Stimulated activated CD4-positive, alpha-beta T cell treated with anti-CD3 and anti-CD28 coated beads, Interleukin-12 subunit alpha, Interleukin-12 subunit beta, amount 100 ng/mL, for 24 hours (primary cell): Measurements from ENCODE around the gene B4GALNT4.
"Not testable (repeated sequence)": the region's sequence is repeated elsewhere in the genome, so short reads cannot be mapped to it uniquely, and the experiment has no call there.

Experiments
- DNase-seq, 2 experiments: peaks; one replicate each; pipeline ENCODE4 v3.0.0-alpha.2; 2020; ENCODE audit warnings: low read depth in 2 of 2

B4GALNT4 gene

DNA sequence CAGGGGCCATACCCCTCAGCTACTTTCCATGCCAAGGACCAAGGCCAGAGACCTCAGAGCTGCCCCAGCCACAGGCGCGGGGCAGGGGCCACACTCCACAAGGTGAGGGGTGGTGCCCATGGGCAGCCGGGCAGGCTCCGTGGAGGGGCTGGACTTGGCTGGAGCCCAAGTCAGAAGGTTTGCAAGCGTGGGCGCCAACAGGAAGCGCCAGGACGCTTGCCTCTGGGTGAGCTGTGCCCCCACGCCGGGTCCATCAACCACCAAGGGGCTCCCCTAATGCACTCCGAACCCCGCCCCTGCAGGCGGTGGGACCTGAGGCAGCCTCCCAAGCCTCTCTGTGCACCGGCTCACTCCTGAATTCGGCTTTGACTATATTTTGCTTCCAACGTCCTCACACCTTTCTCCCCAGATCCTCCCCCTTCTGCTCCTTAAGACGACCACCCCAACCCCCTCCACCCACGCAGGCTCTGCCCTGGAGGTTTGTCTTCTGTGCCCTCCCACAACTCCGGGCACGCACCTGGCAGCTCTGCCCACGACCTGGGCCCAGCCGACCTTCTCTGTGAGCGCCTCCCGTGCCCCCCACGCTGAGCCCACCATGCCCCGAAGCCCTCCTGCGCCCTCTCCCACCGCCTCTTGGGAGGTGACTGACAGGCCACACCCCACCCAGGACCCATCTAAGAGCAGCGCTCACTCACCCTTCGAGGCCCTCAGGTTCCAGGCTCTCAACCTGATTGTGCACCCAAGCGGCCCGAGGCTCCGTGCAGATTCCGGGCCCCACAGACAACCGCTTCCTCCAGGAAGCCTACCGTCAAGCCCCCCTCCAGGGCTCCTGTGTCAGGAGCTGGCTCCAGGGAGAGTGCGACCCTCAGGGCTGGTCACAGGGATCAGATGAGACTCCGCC is 22.1 kb downstream of the B4GALNT4 start:
- no peak for DNase-seq

DNA sequence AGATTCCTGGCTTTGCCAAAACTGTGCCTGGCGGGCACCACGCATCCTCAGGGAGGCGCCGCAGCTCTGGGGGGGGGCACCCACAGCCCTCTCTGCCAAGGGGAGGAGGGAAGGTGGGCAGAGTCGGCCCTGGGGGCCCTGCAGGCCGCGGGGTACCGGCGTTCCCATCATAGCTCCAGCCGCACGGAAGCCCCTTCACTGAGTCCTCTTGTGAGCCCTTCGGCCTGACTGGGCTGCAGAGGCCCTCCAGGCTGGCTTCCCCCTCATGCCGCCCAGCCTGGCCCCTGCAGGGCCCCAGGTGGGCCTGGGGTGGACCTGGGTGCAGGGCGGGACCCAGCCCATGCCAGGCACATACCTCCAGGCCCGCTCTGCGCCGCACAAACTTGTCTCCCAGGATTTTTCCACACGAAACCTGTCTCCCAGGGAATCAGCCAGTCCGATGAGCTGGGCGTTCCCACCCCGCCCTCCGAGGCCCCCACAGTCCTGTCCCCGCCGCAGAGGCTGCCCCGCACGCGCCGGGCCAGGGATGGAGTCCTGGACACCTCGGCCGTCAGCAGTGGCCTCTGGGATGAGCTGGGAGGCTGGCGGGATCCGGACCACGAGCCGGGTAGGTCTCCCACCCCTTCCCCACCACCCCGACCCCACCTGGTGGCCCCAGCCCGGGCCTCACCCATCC is 22.9 kb downstream of the B4GALNT4 start:
- DNase-seq = no peak

GRCh38 chr11:393219-394033 is 24.1 kb downstream of the B4GALNT4 start:
- DNase-seq = no peak

- DNase-seq = no peak
Observed at GRCh38 chr11:394034-394857, 24.9 kb downstream of the B4GALNT4 start, which contains the start of gene PKP3. Gene PKP3 (plus strand): TSS chr11:394209. CDS start chr11:394293, 84 bp downstream.

DNA sequence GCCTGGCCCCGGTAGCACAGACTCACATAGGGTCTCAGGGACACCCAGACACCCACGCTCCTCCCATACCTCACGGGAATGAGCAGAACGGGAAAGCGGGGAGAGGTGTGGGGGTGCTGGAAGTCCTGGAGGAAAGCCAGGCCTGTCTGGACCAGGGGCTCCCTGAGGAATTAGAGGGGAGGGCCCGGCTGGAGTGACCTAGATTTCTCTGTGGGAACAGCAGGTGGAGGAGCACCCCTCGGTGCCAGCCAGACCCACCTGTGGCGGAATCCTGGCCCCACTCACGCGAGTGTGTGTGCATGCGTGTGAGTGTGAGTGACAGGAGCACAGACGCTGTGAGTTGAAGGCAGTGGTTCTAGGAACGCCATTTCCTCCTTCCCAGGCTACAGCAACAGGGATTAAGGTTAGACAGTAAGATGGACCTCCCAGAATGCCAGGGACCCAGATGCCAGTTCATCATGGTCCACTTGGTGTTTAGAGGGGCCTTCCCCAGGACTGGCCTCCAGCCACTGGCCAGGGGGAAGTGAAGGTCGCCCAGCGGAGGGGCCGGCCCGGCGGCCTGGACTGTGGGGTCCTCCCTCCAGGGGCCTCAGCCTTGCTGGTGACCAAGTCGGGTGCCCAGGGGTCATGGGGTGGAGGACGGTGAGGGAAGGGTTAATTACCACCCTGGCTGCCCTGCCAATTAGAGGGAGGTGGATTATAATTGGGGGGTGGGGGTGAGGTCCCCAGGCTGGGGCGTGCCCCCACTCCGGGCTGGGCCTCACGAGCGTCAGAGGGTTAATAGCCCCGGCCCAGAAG is 25.8 kb downstream of the B4GALNT4 start:
- no peak for DNase-seq

GRCh38 chr11:395866-396265 is 26.6 kb downstream of the B4GALNT4 start:
- no peak for DNase-seq

DNA sequence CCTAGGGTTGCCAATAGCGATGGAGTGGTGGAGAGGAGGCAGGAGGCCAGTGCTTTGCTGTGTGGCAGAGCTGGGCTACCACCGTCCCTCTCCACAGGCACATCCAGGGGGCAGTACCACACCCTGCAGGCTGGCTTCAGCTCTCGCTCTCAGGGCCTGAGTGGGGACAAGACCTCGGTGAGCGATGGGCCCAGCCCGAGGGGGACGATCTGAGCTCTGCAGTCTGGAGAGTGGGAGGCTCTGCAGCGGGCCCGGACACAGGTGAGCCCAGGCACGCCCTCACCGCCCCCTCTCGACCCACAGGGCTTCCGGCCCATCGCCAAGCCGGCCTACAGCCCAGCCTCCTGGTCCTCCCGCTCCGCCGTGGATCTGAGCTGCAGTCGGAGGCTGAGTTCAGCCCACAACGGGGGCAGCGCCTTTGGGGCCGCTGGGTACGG is 27.2 kb downstream of the B4GALNT4 start:
- no peak for DNase-seq

- DNase-seq = no peak
Observed at GRCh38 chr11:396948-397548, 27.7 kb downstream of the B4GALNT4 start.

- no peak for DNase-seq
Observed at GRCh38 chr11:398826-399225, 29.5 kb downstream of the B4GALNT4 start.

DNA sequence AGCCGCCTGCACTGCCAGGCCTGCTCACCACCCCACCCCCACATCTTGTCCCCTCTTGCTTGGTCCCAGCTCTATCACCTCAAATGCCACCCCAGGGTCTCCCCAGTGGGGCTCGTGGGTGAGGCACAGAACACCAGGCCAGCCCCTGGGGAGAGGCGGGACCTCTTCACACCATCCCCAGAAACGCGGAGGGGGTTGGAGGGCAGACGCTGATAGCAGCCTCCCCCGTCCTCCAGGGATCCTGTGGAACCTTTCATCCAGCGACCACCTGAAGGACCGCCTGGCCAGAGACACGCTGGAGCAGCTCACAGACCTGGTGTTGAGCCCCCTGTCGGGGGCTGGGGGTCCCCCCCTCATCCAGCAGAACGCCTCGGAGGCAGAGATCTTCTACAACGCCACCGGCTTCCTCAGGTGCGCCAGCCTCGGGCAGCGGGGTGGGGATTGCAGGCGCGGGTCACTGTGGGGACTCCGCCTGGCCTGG is 30.5 kb downstream of the B4GALNT4 start:
- DNase-seq = no peak

DNA sequence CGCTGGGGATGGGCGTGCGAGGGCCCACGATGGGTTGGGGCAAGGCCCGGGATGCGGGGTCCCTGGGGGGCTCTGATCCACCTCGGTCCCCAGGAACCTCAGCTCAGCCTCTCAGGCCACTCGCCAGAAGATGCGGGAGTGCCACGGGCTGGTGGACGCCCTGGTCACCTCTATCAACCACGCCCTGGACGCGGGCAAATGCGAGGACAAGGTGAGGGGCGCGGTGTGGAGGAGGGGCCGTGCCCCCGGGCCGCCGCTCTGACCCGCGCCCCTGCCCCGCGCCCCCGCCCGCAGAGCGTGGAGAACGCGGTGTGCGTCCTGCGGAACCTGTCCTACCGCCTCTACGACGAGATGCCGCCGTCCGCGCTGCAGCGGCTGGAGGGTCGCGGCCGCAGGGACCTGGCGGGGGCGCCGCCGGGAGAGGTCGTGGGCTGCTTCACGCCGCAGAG is 31.0 kb downstream of the B4GALNT4 start:
- DNase-seq = no peak

- not testable (repeated sequence) for DNase-seq
Observed at GRCh38 chr11:401196-401595, 31.9 kb downstream of the B4GALNT4 start.

- DNase-seq = no peak
Observed at GRCh38 chr11:403021-403760, 33.9 kb downstream of the B4GALNT4 start.

- DNase-seq = no peak
Observed at GRCh38 chr11:403761-404431, 34.6 kb downstream of the B4GALNT4 start.

DNA sequence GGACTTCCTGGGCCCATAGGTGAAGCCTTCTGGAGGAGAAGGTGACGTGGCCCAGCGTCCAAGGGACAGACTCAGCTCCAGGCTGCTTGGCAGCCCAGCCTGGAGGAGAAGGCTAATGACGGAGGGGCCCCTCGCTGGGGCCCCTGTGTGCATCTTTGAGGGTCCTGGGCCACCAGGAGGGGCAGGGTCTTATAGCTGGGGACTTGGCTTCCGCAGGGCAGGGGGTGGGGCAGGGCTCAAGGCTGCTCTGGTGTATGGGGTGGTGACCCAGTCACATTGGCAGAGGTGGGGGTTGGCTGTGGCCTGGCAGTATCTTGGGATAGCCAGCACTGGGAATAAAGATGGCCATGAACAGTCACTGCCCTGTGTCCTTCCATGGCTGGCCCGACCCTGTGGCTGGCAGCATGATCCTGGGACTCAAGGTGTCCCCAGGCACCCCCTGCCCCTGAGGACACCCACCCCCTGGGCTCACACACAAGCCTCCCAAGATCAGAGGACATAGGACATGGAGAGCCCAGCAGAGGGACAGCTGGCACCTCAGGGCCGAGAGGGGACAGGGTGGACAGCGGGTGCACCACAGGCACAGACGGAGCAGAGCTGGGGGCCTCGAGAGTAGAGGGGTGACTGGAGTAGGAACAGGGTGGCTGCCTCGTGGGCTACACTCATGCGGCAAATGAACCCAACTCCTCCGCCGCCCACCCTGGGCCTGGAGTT is 35.4 kb downstream of the B4GALNT4 start:
- DNase-seq = no peak

- DNase-seq = no peak
Observed at GRCh38 chr11:405323-405953, 36.1 kb downstream of the B4GALNT4 start.
